SK-N-SH treated with all-trans-retinoic acid at 6 μM for 48 hours (cell line): ENCODE measurements around the gene LNPK.
"Not testable (repeated sequence)": the region's sequence is repeated elsewhere in the genome, so short reads cannot be mapped to it uniquely, and the experiment has no call there.

Experiments used
- ATAC-seq: fragments of 200-7000 bp; cut with Tn5 transposase; 3 replicates; pipeline ENCODE4 v1.9.1; 2020; ENCODE audit warnings: mild to moderate bottlenecking, moderate library complexity
- ARNTL ChIP-seq: fragments of 450-650 bp; formaldehyde crosslinking; IDR thresholded peaks from 2 replicates; pipeline ENCODE4 v1.5.0; 2020; ENCODE audit warnings: low read depth, mild to moderate bottlenecking, moderate library complexity, borderline replicate concordance
- BACH2 ChIP-seq: fragments of 250-450 bp; sonication (Bioruptor Pico); IDR thresholded peaks from 2 replicates; pipeline ENCODE4 v1.9.0; 2021; ENCODE audit warnings: mild to moderate bottlenecking, borderline replicate concordance
- CSDC2 ChIP-seq: fragments of 250-450 bp; sonication (Bioruptor Pico); IDR thresholded peaks from 2 replicates; pipeline ENCODE4 v1.5.0; 2020; ENCODE audit warnings: mild to moderate bottlenecking, moderate library complexity
- ESRRG ChIP-seq: fragments of 250-450 bp; sonication (Bioruptor Pico); IDR thresholded peaks from 2 replicates; pipeline ENCODE4 v1.6.1; 2021; ENCODE audit warnings: mild to moderate bottlenecking
- GLIS3 ChIP-seq: fragments of 250-450 bp; sonication (Bioruptor Pico); IDR thresholded peaks from 2 replicates; pipeline ENCODE4 v1.5.0; 2020; ENCODE audit warnings: mild to moderate bottlenecking, moderate library complexity
- ISL1 ChIP-seq: fragments of 250-450 bp; sonication (Bioruptor Pico); IDR thresholded peaks from 2 replicates; pipeline ENCODE4 v2.1.2; 2022; ENCODE audit warnings: mild to moderate bottlenecking, moderate library complexity
- OSR1 ChIP-seq: fragments of 250-450 bp; sonication (Bioruptor Pico); IDR thresholded peaks from 2 replicates; pipeline ENCODE4 v1.8.0; 2022; ENCODE audit warnings: moderate library complexity, mild to moderate bottlenecking, inconsistent platforms
- POU6F1 ChIP-seq: fragments of 250-450 bp; sonication (Bioruptor Pico); IDR thresholded peaks from 2 replicates; pipeline ENCODE4 v1.8.0; 2021; ENCODE audit warnings: low read depth, mild to moderate bottlenecking, moderate library complexity, borderline replicate concordance
- PPARA ChIP-seq: fragments of 250-450 bp; sonication (Bioruptor Pico); IDR thresholded peaks from 2 replicates; pipeline ENCODE4 v1.5.0; 2020; ENCODE audit warnings: mild to moderate bottlenecking, borderline replicate concordance
- RARB ChIP-seq: fragments of 250-450 bp; sonication (Bioruptor Pico); IDR thresholded peaks from 2 replicates; pipeline ENCODE4 v1.8.0; 2021; ENCODE audit warnings: mild to moderate bottlenecking, moderate library complexity
- SNAI2 ChIP-seq: fragments of 250-450 bp; sonication (Bioruptor Pico); IDR thresholded peaks from 2 replicates; pipeline ENCODE4 v1.5.0; 2020; ENCODE audit warnings: mild to moderate bottlenecking, moderate library complexity
- TCF4 ChIP-seq: fragments of 250-450 bp; sonication (Bioruptor Pico); IDR thresholded peaks from 2 replicates; pipeline ENCODE4 v1.8.0; 2021; ENCODE audit warnings: mild to moderate bottlenecking, moderate library complexity, borderline replicate concordance
- TOX ChIP-seq: fragments of 250-450 bp; sonication (Bioruptor Pico); IDR thresholded peaks from 2 replicates; pipeline ENCODE4 v1.8.0; 2021; ENCODE audit warnings: mild to moderate bottlenecking, moderate library complexity, borderline replicate concordance
- ZC3H10 ChIP-seq: fragments of 250-450 bp; sonication (Bioruptor Pico); IDR thresholded peaks from 2 replicates; pipeline ENCODE4 v1.5.1; 2021; ENCODE audit warnings: mild to moderate bottlenecking, moderate library complexity
- ZFP3 ChIP-seq: fragments of 250-450 bp; sonication (Bioruptor Pico); IDR thresholded peaks from 2 replicates; pipeline ENCODE4 v1.5.0; 2020; ENCODE audit warnings: mild to moderate bottlenecking, moderate library complexity
- ZFP30 ChIP-seq: fragments of 450-650 bp; formaldehyde crosslinking; IDR thresholded peaks from 2 replicates; pipeline ENCODE4 v1.5.0; 2022; ENCODE audit warnings: mild to moderate bottlenecking, moderate library complexity
- ZNF565 ChIP-seq: fragments of 450-650 bp; formaldehyde crosslinking; conservative IDR thresholded peaks from 2 replicates; pipeline ENCODE4 v1.5.0; 2020; ENCODE audit warnings: low read depth, mild to moderate bottlenecking, moderate library complexity
- ZNF70 ChIP-seq: fragments of 450-650 bp; formaldehyde crosslinking; IDR thresholded peaks from 2 replicates; pipeline ENCODE4 v1.5.0; 2020; ENCODE audit warnings: mild to moderate bottlenecking, moderate library complexity
- ZNF8 ChIP-seq: fragments of 450-650 bp; formaldehyde crosslinking; IDR thresholded peaks from 2 replicates; pipeline ENCODE4 v1.5.0; 2020; ENCODE audit warnings: mild to moderate bottlenecking, moderate library complexity
- TF ChIP-seq, protein P1 (sequence below): fragments of 250-450 bp; sonication (Bioruptor Pico); IDR thresholded peaks from 2 replicates; pipeline ENCODE4 v1.5.1; 2020; ENCODE audit warnings: low read depth, mild to moderate bottlenecking, moderate library complexity
- TF ChIP-seq, protein P2 (sequence below): fragments of 250-450 bp; sonication (Bioruptor Pico); IDR thresholded peaks from 2 replicates; pipeline ENCODE4 v1.5.1; 2021; ENCODE audit warnings: mild to moderate bottlenecking, moderate library complexity
- TF ChIP-seq, protein P3 (sequence below): fragments of 250-450 bp; sonication (Bioruptor Pico); IDR thresholded peaks from 2 replicates; pipeline ENCODE4 v1.8.0; 2020; ENCODE audit warnings: mild to moderate bottlenecking, moderate library complexity, borderline replicate concordance

The LNPK gene

GRCh38 chr2:175918935-175919334 lies 83.1 kb downstream of the LNPK start:
- no peak for ATAC-seq
- TF ChIP-seq OSR1: no peak
- no peak for TF ChIP-seq TOX (CRISPR knock-in tag)
- no peak for TF ChIP-seq ZNF70
- no peak for TF ChIP-seq ESRRG (CRISPR knock-in tag)
- TF ChIP-seq ZNF8: no peak
- no peak for TF ChIP-seq ZFP30 (CRISPR knock-in tag)
- no peak for TF ChIP-seq GLIS3 (CRISPR knock-in tag)
- TF ChIP-seq SNAI2 (CRISPR knock-in tag): no peak
- TF ChIP-seq TCF4 (CRISPR knock-in tag): no peak
- TF ChIP-seq RARB (CRISPR knock-in tag): no peak
- TF ChIP-seq ARNTL: no peak
- TF ChIP-seq, protein P1, sequence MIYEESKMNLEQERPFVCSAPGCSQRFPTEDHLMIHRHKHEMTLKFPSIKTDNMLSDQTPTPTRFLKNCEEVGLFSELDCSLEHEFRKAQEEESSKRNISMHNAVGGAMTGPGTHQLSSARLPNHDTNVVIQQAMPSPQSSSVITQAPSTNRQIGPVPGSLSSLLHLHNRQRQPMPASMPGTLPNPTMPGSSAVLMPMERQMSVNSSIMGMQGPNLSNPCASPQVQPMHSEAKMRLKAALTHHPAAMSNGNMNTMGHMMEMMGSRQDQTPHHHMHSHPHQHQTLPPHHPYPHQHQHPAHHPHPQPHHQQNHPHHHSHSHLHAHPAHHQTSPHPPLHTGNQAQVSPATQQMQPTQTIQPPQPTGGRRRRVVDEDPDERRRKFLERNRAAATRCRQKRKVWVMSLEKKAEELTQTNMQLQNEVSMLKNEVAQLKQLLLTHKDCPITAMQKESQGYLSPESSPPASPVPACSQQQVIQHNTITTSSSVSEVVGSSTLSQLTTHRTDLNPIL: no peak
- TF ChIP-seq, protein P2, sequence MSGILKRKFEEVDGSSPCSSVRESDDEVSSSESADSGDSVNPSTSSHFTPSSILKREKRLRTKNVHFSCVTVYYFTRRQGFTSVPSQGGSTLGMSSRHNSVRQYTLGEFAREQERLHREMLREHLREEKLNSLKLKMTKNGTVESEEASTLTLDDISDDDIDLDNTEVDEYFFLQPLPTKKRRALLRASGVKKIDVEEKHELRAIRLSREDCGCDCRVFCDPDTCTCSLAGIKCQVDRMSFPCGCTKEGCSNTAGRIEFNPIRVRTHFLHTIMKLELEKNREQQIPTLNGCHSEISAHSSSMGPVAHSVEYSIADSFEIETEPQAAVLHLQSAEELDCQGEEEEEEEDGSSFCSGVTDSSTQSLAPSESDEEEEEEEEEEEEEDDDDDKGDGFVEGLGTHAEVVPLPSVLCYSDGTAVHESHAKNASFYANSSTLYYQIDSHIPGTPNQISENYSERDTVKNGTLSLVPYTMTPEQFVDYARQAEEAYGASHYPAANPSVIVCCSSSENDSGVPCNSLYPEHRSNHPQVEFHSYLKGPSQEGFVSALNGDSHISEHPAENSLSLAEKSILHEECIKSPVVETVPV (CRISPR knock-in tag): no peak
- TF ChIP-seq CSDC2 (CRISPR knock-in tag): no peak
- no peak for TF ChIP-seq BACH2
- no peak for TF ChIP-seq ISL1 (CRISPR knock-in tag)
- TF ChIP-seq ZNF565 (CRISPR knock-in tag): no peak

GRCh38 chr2:175914846-175915245 lies 87.2 kb downstream of the LNPK start:
- TF ChIP-seq TOX (CRISPR knock-in tag) (no peak), BACH2 (no peak), ISL1 (CRISPR knock-in tag) (no peak), ZNF8 (no peak), ZNF565 (CRISPR knock-in tag) (no peak), ESRRG (CRISPR knock-in tag) (no peak), RARB (CRISPR knock-in tag) (no peak), PPARA (no peak), POU6F1 (no peak), GLIS3 (CRISPR knock-in tag) (no peak), SNAI2 (CRISPR knock-in tag) (no peak), ZFP30 (CRISPR knock-in tag) (no peak), ZFP3 (CRISPR knock-in tag) (no peak), OSR1 (no peak), TCF4 (CRISPR knock-in tag) (no peak), ZNF70 (no peak), ZC3H10 (CRISPR knock-in tag) (no peak), CSDC2 (CRISPR knock-in tag) (no peak)
- TF ChIP-seq, protein P1: no peak
- TF ChIP-seq, protein P3, sequence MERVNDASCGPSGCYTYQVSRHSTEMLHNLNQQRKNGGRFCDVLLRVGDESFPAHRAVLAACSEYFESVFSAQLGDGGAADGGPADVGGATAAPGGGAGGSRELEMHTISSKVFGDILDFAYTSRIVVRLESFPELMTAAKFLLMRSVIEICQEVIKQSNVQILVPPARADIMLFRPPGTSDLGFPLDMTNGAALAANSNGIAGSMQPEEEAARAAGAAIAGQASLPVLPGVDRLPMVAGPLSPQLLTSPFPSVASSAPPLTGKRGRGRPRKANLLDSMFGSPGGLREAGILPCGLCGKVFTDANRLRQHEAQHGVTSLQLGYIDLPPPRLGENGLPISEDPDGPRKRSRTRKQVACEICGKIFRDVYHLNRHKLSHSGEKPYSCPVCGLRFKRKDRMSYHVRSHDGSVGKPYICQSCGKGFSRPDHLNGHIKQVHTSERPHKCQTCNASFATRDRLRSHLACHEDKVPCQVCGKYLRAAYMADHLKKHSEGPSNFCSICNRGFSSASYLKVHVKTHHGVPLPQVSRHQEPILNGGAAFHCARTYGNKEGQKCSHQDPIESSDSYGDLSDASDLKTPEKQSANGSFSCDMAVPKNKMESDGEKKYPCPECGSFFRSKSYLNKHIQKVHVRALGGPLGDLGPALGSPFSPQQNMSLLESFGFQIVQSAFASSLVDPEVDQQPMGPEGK (CRISPR knock-in tag): no peak
- ATAC-seq: no peak

DNA sequence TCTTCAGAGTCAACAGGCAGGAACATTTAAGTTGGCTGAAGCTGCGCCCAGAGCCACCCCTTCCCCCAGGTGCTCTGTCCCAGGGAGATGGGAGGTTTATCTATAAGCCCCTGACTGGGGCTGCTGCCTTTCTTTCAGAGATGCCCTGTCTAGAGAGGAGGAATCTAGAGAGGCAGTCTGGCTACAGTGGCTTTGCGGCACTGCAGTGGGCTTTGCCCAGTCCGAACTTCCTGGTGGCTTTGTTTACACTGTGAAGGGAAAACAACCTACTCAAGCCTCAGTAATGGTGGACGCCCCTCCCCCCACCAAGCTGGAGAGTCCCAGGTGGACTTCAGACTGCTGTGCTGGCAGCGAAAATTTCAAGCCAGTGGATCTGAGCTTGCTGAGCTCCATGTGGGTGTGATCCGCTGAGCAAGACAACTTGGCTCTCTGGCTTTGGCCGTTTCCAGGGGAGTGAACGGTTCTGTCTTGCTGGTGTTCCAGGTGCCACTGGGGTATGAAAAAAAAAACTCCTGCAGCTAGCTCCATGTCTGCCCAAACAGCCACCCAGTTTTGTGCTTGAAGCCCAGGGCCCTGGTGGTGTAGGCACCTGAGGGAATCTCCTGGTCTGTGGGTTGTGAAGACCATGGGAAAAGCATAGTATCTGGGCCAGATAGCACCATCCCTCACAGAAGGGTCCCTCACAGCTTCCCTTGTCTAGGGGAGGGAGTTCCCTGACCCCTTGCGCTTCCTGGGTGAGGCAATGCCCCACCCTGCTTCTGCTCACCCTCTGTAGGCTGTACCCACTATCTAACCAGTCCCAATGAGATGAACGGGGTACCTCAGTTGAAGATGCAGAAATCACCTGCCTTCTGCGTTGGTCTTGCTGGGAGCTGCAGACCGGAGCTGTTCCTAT lies 88.0 kb downstream of the LNPK start:
- ATAC-seq: not testable (repeated sequence)

GRCh38 chr2:175913267-175913666 lies 88.8 kb downstream of the LNPK start:
- not testable (repeated sequence) for ATAC-seq
